ENCODE results near the gene SCARF2.
"Not testable (repeated sequence)": the region's sequence is repeated elsewhere in the genome, so short reads cannot be mapped to it uniquely, and the experiment has no call there.

The SCARF2 gene

DNA sequence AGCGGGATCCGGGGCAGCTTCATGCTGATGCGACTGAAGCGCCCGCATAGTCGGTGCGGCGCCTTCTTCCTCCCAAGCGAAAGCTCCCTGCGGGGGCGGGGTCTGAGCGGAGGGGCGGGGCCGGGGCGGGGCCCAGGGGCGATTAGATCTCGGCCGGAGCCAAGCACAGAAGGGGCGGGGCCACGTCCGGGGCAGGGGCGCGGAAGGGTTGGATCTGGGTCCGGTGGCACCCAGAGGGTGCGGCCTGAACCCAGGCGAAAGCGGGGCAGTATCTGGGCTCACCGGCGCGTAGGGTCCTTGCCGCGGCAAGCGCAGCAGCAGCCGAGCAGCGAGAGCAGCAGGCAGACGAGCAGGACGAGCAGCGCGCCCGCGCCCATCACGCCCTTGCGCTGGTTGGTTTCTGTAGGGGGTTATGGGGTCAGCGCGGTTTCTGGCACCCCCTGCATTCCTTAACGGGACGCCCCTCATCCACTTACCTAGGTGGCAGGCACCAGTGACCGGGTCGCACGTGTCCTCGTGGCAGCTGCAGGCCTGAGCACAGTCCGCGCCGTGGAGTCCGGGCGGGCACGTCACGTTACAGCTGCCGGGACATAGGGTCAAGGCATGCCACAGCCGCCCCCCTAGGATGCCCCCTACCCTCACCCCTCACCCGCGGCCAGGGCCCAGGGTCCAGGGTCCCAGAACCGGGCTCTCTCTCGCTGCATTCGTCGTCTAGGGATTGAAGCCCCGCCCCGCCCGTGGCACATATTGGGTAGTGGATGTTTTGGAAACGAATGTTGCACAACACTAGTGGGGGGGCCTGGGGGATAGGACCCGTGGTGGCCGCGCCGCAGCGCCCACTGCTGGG, 8.1 kb downstream of the SCARF2 start:
- peak; percentile 76 for DNase-seq (ENCODE audit: extremely low spot score, insufficient read length, low read depth)
- FAIRE-seq, result peak; percentile 59

DNA sequence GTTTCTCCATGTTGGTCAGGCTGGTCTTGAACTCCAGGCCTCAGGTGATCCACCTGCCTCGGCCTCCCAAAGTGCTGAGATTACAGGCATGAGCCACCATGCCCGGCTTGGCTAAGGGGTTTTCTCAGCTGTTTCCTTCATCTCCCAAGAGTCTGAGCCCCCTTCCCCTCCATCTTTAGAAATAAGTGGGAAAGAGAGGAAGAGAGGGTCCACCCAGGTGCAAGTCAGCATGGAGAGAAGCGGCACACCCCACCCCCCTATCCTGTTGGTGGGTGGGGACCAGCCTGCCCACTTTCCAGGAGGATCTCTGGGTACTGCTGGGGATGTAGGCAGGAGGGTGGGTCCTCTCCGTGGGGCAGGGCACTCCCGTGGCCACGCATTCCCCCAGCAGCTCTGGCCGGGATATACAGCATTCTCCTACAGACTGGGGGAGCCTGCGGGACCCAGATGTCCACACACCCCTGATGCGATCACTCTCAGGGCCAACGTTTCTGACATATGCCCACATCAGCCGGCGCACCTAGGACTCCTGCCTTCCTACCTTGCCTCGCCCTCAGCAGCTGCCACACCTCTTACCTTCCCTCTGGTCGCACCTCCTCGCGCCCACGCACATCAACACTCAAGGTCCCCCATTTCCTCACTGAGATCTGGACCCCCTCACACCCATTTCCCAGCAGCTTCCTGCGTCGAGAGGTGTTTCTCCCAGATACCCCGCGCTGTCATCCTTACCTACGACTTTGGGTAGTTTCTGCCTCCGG, 8.9 kb downstream of the SCARF2 start:
- DNase-seq (ENCODE audit: extremely low spot score, insufficient read length, low read depth) (no peak), FAIRE-seq (no peak)

- no peak for DNase-seq (ENCODE audit: extremely low spot score, insufficient read length, low read depth)
- no peak for FAIRE-seq
These were observed 9.6 kb downstream of the SCARF2 start for GRCh38 chr22:20427945-20428417.

- FAIRE-seq (no peak), DNase-seq (ENCODE audit: extremely low spot score, insufficient read length, low read depth) (no peak)
These were observed 10.3 kb downstream of the SCARF2 start for GRCh38 chr22:20427104-20427944.

DNA sequence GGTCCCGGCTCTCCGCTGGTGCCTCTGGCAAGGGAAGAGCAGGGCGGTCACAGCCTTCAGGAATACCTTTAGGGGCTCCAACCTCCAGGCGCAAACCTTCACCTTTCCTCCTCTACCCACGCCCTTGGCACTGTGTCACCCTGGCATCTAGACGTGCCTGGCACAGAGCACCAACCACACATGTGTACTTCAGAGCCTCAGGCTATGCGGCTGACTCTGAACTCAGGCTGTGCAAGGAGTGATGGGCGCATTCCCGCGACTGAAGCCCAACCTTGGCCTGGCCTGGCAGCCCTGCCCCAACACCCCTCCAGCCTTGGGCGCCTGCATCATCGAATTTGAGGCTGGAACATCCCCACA, 11.4 kb downstream of the SCARF2 start:
- no peak for DNase-seq (ENCODE audit: extremely low spot score, insufficient read length, low read depth)

DNA sequence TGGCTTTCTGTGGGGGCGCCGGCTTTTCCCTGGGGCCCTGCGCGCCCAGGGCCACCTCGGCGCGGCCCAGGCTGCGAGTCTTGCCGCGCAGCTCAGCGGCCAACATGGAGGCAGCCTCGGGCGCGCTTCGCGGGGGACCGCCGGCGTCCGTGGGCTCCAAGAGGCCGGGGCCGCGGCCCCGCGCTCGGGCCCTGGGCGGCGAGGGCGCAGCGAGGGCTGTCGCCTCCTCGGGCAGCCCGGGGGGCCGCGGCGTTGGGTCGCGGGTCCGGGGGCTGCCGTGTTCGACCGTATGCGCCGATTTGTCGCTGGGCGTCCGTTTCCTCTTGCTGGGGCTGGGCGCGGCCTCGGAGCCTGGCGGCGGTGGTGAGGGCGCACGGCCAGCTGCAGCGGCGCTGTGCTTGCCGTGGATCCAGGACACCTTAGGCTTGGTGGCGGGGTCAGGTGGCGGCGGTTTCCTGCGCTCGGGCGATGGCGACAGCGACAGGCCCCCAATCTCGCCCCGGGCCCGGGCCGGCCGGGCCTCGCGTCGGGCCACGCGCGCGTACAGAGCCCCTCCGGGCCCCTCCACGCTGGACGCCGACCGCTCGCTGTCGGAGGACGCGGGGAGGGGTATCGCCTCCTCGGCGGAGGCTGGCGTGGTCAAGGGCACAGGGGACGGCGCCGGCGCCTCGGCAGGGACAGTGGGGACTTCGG, 11.9 kb downstream of the SCARF2 start:
- DNase-seq (ENCODE audit: extremely low spot score, insufficient read length, low read depth) (no peak), FAIRE-seq (no peak)

More for the DNA sequence above, 11.4 kb downstream of the SCARF2 start:
- no peak for FAIRE-seq

- FAIRE-seq, result no peak
- DNase-seq (ENCODE audit: extremely low spot score, insufficient read length, low read depth), result no peak
These were observed 12.6 kb downstream of the SCARF2 start for GRCh38 chr22:20424932-20425565.

DNA sequence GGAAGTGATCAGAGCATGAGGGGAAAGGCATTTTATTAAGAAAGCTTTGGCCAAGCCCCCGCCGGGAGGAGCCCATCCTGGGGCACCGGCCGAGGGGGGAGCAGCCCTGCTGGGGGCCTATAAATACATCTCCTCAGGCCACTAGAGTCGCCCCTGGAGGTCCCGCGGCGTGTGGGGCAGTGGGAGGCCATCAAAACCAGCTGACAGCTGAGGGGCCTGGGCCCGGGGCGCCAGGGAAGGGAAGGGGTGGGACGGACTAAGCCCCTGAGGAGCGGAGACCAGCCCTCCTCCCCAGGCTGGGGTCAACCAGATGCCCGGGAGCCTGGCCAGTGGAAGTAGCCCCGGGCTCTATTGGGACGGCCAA, 13.1 kb downstream of the SCARF2 start:
- FAIRE-seq, result no peak

DNA sequence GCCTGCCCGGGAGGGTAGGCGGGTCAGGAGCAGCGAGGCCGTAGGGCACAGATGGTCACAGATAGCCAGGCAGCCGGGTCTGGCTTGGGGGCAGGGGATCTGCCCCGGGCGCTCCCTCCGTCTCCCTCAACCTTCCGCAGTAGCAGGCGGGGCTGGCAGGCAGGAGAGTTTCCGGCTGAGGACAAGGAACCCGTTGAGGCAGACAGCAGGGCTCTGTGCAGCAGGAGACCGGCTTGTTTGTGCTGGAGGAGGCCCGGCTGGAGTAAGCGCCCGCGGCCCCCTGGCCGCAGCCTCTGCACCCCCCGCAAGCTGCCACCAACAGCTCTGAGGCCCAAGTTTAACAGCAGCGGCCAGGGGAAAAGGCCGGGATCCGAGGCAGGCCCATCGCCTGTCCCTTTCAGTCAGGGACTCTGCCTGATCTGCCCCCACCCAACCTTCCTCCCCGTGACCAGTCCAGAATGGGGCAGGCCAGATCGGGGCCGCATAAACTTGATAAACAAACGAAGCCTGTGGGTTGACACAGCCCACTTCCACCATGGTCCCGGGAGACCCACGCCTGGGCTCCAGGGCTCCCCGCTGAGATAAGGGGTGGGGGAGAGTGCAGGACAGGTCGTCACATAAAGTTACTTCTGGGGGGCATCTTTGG, 13.6 kb downstream of the SCARF2 start:
- DNase-seq (ENCODE audit: extremely low spot score, insufficient read length, low read depth) (no peak), FAIRE-seq (no peak)

More for the DNA sequence above, 13.1 kb downstream of the SCARF2 start:
- no peak for DNase-seq (ENCODE audit: extremely low spot score, insufficient read length, low read depth)

DNA sequence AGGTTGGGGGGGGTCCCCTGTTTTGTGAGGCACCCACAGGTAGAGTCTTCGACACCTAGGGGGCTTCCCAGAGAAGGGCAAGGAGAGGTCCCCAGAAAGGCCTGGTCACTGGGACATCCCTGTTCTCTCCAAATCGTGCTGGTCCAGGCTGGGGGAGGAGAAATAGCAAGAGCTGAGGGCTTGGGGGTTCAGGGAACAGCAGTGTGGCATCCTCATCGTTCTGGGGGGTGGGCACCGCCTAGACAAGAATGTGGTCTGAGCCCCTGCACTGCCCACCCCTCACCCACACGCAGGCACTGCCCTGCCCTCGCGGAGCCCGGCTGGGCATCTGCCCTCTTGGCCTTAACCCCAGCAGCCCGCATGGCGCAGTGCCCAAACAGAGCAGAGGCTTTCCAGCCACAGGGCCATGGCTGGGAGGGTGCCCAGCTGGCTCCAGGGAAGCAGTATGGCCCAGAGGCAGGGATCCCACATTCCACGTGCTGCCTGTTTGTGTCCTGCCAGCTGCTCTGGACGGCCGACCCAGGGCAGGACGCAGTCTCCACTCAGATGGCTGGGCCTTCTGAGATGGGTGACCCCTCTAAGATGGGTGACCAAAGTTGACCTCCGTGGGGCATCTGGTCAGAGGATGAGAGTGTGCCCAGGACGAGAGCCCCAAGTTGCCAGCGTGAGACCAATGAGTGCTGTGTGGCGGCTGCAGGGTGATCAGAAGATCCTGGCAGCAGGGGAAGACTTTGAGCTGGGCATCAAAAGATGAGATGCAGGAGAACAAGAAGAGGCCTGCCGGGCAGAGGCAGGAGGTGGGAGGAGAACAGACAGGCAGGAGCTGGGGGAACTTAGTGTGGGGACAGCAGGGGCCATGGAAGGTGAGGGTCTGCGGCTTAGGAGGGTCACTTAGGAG, 14.4 kb downstream of the SCARF2 start:
- no peak for FAIRE-seq
- no peak for DNase-seq (ENCODE audit: extremely low spot score, insufficient read length, low read depth)

GRCh38 chr22:20422271-20423007, 15.2 kb downstream of the SCARF2 start:
- DNase-seq (ENCODE audit: extremely low spot score, insufficient read length, low read depth), result no peak
- no peak for FAIRE-seq

DNA sequence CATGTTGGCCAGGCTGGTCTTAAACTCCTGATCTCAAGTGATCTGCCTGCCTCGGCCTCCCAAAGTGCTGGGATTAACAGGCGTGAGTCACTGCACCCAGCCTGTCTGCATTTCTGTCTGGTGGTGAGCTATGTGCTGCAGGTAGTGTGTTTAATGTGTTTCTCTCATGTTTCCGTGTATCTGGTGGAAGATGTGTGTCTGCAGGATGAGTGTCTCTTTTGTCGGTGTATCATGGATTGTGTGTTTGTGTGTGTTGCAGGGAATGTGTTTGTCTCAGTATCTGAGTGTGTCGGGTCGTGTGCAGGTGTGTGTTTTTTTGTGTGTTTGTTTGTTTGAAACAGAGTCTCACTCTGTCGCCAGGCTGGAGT, 16.1 kb downstream of the SCARF2 start:
- DNase-seq (ENCODE audit: extremely low spot score, insufficient read length, low read depth) (no peak), FAIRE-seq (no peak)

GRCh38 chr22:20420157-20420842, 17.3 kb downstream of the SCARF2 start:
- no peak for FAIRE-seq
- no peak for DNase-seq (ENCODE audit: extremely low spot score, insufficient read length, low read depth)

GRCh38 chr22:20419664-20419951, 18.0 kb downstream of the SCARF2 start:
- FAIRE-seq, result no peak
- no peak for DNase-seq (ENCODE audit: extremely low spot score, insufficient read length, low read depth)

DNA sequence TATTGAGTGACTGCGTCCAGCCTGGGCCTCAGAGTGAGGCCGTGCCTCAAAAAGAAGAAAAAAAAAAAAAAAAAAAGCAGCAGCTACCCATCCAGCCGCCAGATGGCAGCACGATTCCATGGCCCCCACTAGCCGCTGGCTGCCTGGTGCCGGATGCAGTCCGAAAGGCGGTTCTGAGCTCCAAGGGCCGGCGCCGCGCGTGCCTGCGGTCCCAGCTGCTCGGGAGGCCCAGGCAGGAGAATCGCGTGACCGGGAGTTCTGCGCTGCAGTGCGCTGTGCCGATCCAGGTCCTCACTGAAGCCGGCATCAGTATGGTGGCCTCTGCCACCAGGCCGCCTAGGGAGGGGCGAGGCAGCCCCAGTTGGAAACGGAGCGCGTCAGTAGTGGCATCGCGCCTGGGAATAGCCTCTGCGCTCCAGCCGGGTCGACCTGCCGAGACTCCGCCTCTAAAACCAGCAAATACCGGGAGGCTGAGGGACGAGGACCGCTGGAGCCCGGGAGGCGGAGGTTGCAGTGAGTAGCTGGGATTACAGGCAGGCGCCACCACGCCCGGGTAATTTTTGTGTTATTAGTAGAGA, 19.3 kb downstream of the SCARF2 start:
- DNase-seq (ENCODE audit: extremely low spot score, insufficient read length, low read depth) (peak; percentile 70), FAIRE-seq (peak; percentile 87)

- not testable (repeated sequence) for FAIRE-seq; DNase-seq (ENCODE audit: extremely low spot score, insufficient read length, low read depth)
These were observed 21.9 kb downstream of the SCARF2 start for GRCh38 chr22:20415699-20416098.

DNA sequence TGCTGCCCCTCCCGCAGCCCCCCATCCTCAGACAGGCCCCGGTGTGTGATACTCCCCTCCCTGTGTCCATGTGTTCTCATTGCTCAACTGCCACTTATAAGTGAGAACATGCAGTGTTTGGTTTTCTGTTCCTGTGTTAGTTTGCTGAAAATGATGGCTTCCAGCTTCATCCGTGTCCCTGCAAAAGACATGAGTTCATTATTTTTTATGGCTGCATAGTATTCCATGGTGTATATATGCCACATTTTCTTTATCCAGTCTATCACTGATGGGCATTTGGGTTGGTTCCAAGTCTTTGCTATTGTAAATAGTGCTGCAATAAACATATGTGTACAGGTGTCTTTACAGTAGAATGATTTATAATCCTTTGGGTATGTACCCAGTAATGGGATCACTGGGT, 22.4 kb downstream of the SCARF2 start:
- DNase-seq (ENCODE audit: extremely low spot score, insufficient read length, low read depth); FAIRE-seq: not testable (repeated sequence)
